PC-9 (cell line): ENCODE results near the gene MTMR2.

Source experiments
- EZH2 ChIP-seq: fragments of 200-600 bp; sonication (generic); IDR thresholded peaks from 2 replicates; pipeline ENCODE4 v1.8.0; 2017; ENCODE audit warnings: antibody characterized with exemption, low read depth
- TF ChIP-seq, protein P1 (sequence below): fragments of 200-600 bp; sonication (generic); conservative IDR thresholded peaks from 2 replicates; pipeline ENCODE4 v1.6.1; 2017; ENCODE audit warnings: mixed run types, antibody characterized with exemption, mild to moderate bottlenecking, moderate library complexity

DNA sequence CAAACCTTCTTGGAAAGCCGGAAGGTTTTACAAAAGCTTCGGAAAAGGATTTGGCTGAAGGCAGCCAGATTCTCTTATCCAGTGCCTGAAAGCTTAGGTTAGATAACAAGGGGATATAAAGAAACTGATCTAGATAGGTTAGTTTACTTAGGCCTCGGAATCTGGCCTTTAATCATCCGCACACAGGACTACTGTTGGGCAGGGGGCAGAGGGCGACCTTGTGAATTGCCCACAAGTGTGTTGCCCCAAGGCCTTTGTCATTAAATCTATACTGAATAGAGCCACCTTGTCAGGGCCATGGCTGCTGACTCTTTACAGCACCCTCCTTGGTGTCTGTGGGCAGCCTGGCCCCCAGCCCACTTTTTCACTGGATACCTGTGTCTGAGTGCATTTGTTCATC is 9.7 kb upstream of the MTMR2 start:
- TF ChIP-seq, protein P1, sequence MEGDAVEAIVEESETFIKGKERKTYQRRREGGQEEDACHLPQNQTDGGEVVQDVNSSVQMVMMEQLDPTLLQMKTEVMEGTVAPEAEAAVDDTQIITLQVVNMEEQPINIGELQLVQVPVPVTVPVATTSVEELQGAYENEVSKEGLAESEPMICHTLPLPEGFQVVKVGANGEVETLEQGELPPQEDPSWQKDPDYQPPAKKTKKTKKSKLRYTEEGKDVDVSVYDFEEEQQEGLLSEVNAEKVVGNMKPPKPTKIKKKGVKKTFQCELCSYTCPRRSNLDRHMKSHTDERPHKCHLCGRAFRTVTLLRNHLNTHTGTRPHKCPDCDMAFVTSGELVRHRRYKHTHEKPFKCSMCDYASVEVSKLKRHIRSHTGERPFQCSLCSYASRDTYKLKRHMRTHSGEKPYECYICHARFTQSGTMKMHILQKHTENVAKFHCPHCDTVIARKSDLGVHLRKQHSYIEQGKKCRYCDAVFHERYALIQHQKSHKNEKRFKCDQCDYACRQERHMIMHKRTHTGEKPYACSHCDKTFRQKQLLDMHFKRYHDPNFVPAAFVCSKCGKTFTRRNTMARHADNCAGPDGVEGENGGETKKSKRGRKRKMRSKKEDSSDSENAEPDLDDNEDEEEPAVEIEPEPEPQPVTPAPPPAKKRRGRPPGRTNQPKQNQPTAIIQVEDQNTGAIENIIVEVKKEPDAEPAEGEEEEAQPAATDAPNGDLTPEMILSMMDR: no peak
- TF ChIP-seq EZH2: no peak
